Neutrophil (primary cell): ENCODE data around the gene TPM3.
"Not testable (repeated sequence)": the region's sequence is repeated elsewhere in the genome, so short reads cannot be mapped to it uniquely, and the experiment has no call there.

Source experiments
- H3K27ac ChIP-seq: fragments of 200-600 bp; sonication (generic); 2 replicates; pipeline ENCODE4 v1.5.1; 2016; ENCODE audit warnings: mild to moderate bottlenecking, moderate library complexity
- H3K27me3 ChIP-seq: fragments of 200-600 bp; sonication (generic); 2 replicates; pipeline ENCODE4 v1.6.0; 2016; ENCODE audit warnings: mild to moderate bottlenecking
- H3K36me3 ChIP-seq: fragments of 200-600 bp; sonication (generic); 2 replicates; pipeline ENCODE4 v1.5.1; 2017
- H3K4me1 ChIP-seq, 2 experiments: fragments of 200-600 bp in 1 of 2; sonication (generic) in 1 of 2; 1 replicate in 1 of 2; 2 replicates in 1 of 2; pipeline versions ENCODE4 v1.5.1 to v1.6.1; 2013 to 2016; ENCODE audit warnings: low read depth in 1 of 2, low read length in 1 of 2, mild to moderate bottlenecking in 1 of 2, moderate library complexity in 1 of 2; ENCODE audit not compliant: control insufficient read depth in 1 of 2, insufficient read depth in 1 of 2
- H3K4me3 ChIP-seq, 2 experiments: fragments of 200-600 bp in 1 of 2; sonication (generic) in 1 of 2; 1 replicate in 1 of 2; 2 replicates in 1 of 2; pipeline ENCODE4 v1.5.1; 2013 to 2016; ENCODE audit warnings: low read depth in 1 of 2, low read length in 1 of 2, mild to moderate bottlenecking in 1 of 2, moderate library complexity in 1 of 2
- H3K9me3 ChIP-seq: fragments of 200-600 bp; sonication (generic); 2 replicates; pipeline ENCODE4 v1.5.1; 2016
- CTCF ChIP-seq: fragments of 200-600 bp; sonication (generic); IDR thresholded peaks from 2 replicates; pipeline ENCODE4 v1.5.1; 2016; ENCODE audit warnings: antibody characterized with exemption

TPM3 gene

DNA sequence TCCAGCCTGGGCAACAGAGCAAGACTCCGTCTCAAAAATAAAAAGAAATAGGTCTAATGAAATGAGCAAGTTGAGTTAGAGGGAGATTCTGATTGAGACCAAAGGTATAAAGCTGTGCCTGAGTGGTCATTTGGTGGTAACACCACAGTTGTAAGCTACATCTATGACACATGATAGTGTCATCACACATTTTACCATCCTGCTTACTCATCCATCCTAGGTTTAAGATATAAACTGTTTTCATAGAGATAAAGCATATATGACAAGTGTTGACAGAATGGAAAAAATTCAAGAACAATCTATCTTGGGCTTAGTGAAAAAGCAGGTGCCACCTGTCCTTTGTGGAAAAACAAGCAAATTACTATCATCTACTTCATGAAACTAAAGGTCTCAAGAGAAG is 21.4 kb upstream of the TPM3 start:
- Histone ChIP-seq H3K27me3 (no peaks in the 10 kb centered on the region), H3K4me3 (no peak overlapping the region), H3K9me3 (no peaks in the 10 kb centered on the region), H3K27ac (no peak overlapping the region), H3K36me3 (peaks cover 75% of the 10 kb centered on the region), H3K4me1 (peaks cover 2 to 6% of the 10 kb centered on the region in 2 experiments)
- no peak for TF ChIP-seq CTCF

- H3K27me3 ChIP-seq: no peaks in the 10 kb centered on the region
- H3K36me3 ChIP-seq: peaks cover 75% of the 10 kb centered on the region
- no peaks in the 10 kb centered on the region for H3K9me3 ChIP-seq
- no peak for TF ChIP-seq CTCF
- H3K4me3 ChIP-seq: no peak overlapping the region
- no peaks in the 10 kb centered on the region for H3K4me1 ChIP-seq
- no peak overlapping the region for H3K27ac ChIP-seq
These were observed 20.2 kb upstream of the TPM3 start for GRCh38 chr1:154212083-154212482.

DNA sequence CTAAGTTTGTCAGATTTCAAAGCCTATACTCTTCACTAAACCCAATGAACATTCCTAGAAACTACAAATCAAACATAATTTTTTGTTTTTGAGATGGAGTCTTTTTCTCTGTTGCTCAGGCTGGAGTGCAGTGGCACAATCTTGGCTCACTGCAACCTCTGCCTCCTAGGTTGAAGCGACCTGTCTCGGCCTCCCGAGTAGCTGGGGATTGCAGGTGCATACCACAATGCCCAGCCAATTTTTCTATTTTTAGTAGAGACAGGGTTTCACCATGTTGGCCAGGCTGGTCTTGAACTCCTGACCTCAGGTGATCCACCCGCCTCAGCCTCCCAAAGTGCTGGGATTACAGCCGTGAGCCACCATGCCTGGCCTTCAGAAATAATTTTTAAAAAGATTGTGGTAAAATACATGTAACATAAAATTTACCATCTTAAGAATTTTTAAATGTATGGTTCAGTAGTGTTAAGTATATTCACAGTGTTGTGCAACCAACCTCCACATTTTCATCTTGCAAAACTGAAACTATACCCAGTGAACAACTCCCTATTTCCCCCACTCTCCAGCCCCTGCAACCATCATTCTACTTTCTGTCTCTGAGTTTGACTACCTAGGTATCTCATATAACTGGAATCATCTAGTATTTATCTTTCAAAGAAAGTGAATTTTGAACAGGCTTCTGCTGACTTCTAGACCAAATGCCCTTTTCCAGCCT is 16.9 kb upstream of the TPM3 start:
- Histone ChIP-seq H3K9me3 (no peaks in the 10 kb centered on the region), H3K4me1 (no peaks in the 10 kb centered on the region), H3K27ac (no peak overlapping the region), H3K36me3 (peaks cover 91% of the 10 kb centered on the region), H3K4me3 (no peak overlapping the region), H3K27me3 (no peaks in the 10 kb centered on the region)
- no peak for TF ChIP-seq CTCF

- no peak for TF ChIP-seq CTCF
- peaks cover 76% of the 10 kb centered on the region for H3K36me3 ChIP-seq
These were observed 15.4 kb upstream of the TPM3 start for GRCh38 chr1:154207262-154207661.

DNA sequence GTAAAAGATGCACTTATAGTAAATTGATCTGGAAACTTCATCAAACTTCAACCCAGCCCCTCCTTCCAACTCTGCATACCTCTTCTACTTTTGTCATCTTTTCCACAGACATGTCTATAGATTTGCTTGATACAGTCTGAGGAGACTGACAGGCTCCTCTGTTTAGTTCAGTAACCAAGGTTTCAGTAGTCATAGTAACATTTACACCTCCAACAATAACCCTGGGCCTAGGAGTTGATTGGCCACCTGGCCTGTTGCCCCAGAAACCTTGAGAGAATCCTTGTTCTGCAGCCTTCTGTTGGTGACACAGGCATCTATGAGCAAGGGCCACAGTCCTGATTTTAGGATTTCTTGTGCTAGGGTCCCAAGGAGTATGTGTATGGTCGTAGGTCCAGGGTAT is 14.3 kb upstream of the TPM3 start, which contains the start of gene CFAP141:
TSS of gene CFAP141 (minus strand) at position 138 of the 400 bp plus-strand sequence. CDS start at position 112, 26 bp downstream.
- Histone ChIP-seq H3K4me1 (no peaks in the 10 kb centered on the region), H3K27me3 (no peaks in the 10 kb centered on the region), H3K36me3 (peaks cover 65% of the 10 kb centered on the region), H3K27ac (no peak within 1 kb of the TSS), H3K9me3 (no peaks in the 10 kb centered on the region), H3K4me3 (no peak within 1 kb of the TSS)
- TF ChIP-seq CTCF: no peak

More at GRCh38 chr1:154207262-154207661, 15.4 kb upstream of the TPM3 start:
- no peaks in the 10 kb centered on the region for H3K27me3 ChIP-seq
- H3K27ac ChIP-seq: no peak overlapping the region
- H3K9me3 ChIP-seq: no peaks in the 10 kb centered on the region
- no peak overlapping the region for H3K4me3 ChIP-seq
- H3K4me1 ChIP-seq: no peaks in the 10 kb centered on the region

- H3K36me3 ChIP-seq: peaks cover 61% of the 10 kb centered on the region
- not testable (repeated sequence) for H3K9me3 ChIP-seq, H3K27ac ChIP-seq, H3K4me1 ChIP-seq, H3K4me3 ChIP-seq, H3K27me3 ChIP-seq
These were observed 13.9 kb upstream of the TPM3 start for GRCh38 chr1:154205778-154206177.
